ENCODE results near the gene OR51E2. TPM values are rescaled to one million over a fixed set of nuclear protein-coding genes. Genes with fewer than 3 reads are reported as not detected.
"Not testable (repeated sequence)": the region's sequence is repeated elsewhere in the genome, so short reads cannot be mapped to it uniquely, and the experiment has no call there.

Gene OR51E2, protein sequence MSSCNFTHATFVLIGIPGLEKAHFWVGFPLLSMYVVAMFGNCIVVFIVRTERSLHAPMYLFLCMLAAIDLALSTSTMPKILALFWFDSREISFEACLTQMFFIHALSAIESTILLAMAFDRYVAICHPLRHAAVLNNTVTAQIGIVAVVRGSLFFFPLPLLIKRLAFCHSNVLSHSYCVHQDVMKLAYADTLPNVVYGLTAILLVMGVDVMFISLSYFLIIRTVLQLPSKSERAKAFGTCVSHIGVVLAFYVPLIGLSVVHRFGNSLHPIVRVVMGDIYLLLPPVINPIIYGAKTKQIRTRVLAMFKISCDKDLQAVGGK
- under 0.01 TPM for total RNA-seq

DNA sequence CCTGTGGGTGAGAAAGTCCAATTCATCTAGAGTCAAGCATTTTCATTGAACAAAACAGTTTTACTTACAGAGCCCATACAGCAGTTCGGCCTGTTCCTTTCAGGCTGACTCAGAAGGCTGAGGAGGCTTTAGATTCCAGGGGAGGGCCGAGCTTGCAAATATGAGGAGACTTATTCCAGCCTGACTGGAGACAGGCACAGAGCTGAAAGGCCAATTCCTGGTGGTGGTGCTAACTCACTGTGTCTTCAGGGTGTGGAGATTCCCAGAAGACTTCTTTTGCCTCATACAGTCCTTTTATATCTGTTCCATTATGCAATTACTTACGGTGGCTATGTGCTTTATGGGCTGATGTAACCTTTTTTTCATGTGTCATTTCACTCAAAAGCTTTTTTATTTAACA, at the start of gene OR51E2:
Gene OR51E2, minus strand, starts transcription at position 269 of the 400 bp plus-strand sequence. CDS start 15,142 bp downstream, outside the sequence.
- DNase-seq (ENCODE audit: low spot score in 2 of 2) (no peak), FAIRE-seq (no peak)

DNA sequence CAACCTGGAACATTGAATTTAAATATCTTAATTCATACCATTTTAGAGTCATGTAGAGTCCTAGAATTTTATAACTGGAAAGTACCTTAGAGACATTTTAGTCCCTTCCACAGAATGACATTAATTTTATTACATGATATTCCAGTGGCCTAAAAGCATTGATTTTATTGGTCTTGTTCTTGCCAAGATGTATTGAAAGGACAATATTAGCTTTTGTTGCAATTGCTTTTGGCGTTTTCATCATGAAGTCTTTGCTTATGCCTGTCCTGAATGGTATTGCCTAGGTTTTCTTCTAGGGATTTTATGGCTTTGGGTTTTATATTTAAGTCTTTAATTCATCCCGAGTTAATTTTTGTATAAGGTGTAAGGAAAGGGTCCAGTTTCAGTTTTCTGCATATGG, 43.1 kb upstream of the OR51E2 start:
- no peak for DNase-seq (ENCODE audit: low spot score in 2 of 2)
- no peak for FAIRE-seq

DNA sequence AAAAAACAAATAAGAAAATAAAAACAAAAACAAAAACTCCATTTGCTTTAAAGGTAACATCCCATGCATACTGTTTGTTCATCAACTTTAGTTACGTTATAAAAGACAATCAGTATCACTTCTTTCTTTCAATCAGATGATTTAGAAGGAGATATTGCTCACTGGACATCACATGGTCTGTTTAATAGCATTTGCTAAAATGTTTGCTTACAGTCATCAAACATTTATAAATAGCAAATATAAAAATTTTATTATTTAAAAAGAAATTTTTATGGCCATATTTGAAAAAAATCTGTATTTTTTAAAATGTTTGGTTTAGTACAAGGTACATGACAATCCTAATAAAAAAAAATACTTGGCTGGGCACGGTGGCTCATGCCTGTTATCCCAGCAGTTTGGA, 29.5 kb upstream of the OR51E2 start:
- FAIRE-seq (no peak), DNase-seq (ENCODE audit: low spot score in 2 of 2) (no peak)

DNA sequence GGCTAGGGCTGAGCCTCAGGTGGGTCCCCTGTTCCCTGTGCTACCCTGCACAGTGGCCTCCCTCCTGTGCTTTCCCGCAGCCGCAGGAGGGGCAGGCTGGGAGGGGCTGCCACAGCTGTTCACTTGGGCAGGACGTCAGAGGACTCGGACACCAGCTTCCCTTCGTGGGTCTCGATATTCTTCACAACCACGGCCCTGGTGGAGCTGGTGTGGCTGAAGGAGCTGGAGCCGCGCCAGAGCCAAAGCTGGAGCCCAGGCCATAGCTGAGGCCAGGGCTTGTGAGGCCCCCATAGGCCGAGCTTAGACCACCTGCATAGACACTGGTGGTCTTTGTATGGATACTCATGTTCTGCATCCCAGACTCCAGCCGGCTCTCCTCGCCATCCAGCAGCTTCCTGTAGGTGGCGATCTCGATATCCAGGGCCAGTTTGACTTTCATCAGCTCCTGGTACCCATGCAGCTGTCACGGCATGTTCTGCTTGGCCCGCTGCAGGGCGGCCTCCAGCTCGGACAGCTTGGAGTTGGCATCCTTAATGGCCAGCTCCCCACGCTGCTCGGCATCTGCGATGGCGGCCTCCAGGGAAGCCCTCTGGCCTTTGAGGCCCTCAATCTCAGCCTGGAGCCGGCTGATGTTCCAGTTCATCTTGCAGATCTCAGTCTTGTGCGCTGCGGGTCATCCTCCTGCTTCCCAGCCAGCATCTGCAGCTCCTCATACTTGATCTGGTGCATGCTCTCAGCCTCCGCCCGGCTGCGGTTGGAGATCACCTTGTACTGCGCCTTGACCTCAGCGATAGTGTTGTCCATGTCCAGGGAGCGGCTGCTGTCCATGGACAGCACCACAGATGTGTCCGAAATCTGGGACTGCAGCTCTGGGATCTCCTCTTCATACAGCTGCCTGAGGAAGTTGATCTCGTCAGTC, 25.2 kb upstream of the OR51E2 start:
- DNase-seq (ENCODE audit: low spot score in 2 of 2); FAIRE-seq: not testable (repeated sequence)

DNA sequence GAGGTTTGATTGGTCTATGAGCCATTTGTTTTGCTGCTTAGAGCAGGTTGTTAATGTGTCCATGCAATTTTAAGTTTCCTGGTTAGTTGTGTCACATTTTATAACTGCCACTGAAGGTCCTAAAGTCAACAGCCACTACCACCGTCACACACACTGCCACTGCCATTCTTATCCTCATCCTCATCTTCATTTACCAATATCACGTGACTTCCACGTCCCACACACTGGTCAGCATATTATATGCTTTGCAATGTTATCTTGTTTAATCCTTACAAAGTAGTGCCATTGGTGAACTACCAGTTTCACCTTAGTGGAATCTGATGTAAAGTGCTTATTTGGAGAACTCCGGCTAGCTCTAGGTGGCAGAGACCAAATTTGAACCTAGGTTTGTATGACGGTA, 16.6 kb upstream of the OR51E2 start:
- FAIRE-seq (no peak), DNase-seq (ENCODE audit: low spot score in 2 of 2) (no peak)

DNA sequence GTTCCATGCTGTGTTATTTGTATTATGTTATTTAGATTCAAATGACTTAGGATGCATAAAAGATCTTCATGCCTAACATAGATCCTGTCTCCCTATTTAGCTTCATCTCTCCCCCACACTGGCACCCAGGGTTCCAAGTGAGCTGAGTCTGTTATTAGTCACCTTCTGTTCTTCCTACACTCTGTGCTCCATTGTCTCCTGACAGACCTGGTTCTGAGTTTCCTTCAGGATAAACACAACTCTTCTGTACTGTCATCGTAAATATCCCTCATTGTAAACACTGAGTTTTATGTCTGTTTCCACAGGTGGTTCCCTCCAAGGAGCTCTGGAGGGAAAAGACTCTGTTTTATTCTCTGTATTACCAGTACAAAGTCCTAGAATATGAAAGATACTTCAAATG, 15.6 kb upstream of the OR51E2 start:
- FAIRE-seq (no peak), DNase-seq (ENCODE audit: low spot score in 2 of 2) (no peak)

DNA sequence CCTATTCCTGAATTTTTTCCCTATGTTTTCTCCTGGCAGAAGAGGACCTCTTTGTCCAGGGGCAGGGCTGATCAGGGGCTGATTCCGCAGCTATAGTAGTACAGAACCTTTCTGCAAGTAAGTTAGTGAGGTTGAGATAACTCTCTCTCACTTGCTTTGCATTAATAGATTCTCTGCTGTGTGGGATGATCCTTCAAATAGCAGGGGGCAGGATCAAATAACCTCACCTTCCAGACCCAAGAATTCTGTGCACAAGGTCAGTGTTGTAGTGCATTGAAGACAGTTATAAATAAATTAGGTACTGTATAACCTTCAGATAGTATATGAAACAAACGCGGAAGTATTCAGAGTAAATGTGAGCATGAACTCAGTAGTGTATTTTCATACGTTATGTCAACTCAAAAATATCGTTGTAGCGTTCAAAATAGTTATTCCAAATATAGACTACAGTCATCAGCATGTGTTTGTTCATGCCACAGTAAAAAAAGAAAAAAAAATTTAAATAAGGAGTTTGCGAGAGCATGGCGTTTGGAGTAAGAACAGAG, 7.2 kb upstream of the OR51E2 start:
- FAIRE-seq = no peak
- no peak for DNase-seq (ENCODE audit: low spot score in 2 of 2)

DNA sequence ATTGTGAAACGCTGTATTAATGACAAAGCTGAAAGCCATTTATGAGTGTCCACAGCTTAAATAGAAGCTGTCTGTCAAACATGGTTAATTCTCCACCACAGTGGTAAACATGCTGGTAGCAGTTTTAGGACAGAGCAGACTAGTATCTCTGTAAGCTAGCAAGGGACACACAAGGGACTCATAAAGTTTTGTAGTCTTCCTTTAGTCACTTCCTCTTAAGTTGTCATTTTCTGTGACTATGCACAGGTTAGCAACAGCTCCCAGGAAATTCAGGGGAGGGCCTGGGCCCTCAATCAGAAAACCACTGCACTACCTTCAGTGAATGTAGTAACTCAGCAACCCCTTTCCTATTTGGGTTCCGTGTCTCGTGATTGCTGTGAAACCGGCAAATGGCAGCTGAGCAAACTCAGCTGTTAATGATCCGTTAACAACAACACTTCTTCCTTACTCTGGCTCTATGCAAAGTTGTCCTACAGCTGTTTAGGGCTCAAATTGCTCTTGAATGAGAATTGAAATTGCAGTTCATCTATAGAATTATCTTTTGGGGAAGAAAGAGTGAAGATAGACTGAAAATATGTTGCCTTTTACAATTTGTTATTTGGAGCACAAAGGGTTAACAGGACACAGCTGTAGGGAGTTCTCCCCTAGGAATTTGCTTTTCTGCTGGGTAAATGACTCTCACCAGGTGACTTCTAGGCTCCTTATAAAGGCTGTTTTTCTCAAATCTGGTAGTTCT, 6.6 kb upstream of the OR51E2 start, which contains the start of gene MMP26:
Gene MMP26, plus strand, starts transcription at position 731 of the 736 bp plus-strand sequence.
- DNase-seq (ENCODE audit: low spot score in 2 of 2) (no peak), FAIRE-seq (no peak)

DNA sequence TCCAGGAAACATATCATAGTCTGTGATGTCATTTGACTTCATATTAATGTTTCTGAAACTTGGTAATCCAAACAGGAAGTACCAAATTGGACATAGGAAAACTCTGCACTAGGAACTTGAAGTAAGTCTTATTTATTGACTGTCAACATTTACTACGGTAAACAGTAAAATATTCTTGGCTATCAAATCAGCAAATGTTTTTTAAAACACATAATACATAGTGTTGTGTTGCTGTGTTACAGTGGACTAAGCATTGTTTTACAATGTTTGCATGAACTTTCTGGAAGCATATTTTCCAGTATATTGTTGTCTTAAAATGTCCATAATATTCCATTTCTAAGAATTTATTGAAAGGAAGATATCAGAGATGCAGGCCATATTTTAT, 2.8 kb upstream of the OR51E2 start:
- DNase-seq (ENCODE audit: low spot score in 2 of 2) = no peak
- FAIRE-seq = no peak

DNA sequence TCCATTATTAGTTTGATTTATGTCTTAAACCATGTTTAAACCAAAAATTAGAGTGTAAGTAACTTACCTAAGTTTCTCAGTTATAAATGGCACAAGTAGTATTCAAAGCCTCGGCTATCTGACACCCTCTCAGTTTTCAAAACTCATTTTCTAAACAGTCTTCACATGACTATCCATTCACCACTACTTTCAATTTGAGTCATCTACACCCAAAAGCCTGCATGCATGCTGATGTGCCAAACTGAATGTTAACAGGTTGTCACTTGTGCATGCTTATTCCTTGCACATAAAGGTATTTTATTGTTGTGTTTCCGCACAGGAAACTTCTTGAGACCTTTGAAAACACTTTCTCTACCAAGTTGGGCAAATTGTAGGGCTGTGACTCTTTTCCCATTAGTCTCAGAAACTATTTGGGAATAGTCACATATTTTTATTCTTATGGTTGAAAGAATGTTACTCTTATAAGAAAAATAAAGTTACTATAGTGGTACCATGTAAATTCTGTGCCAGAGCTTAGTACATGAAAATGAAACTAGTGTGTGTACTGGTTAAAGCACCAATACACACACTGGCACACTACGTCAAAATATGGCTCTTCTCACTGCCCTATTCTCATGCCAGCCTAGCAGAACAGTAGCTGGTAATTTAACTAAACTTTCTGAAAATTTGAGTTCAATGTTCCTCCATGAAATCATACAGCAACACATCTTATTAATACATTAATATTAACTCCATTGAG, 2.2 kb upstream of the OR51E2 start:
- DNase-seq (ENCODE audit: low spot score in 2 of 2) (no peak), FAIRE-seq (no peak)

DNA sequence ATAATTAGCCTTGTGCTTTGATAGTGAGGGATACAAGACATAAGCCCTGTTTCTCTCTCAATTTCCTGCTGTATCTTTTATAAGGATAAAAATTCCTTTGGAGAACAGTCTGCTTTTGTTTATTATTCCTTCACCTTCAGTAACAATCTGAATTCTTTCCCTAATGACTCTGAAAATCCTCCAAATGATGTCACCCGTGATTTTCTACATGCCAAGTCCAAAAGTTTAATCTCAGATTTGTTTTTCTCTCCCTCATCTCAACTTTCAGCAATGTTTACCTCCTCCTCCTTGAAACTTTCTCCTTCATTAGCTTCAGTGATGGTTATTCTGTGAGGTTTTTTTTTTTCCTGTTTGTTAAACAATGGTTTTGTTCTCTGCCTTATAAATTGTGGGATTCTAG, 2.2 kb downstream of the OR51E2 start:
- no peak for FAIRE-seq

DNA sequence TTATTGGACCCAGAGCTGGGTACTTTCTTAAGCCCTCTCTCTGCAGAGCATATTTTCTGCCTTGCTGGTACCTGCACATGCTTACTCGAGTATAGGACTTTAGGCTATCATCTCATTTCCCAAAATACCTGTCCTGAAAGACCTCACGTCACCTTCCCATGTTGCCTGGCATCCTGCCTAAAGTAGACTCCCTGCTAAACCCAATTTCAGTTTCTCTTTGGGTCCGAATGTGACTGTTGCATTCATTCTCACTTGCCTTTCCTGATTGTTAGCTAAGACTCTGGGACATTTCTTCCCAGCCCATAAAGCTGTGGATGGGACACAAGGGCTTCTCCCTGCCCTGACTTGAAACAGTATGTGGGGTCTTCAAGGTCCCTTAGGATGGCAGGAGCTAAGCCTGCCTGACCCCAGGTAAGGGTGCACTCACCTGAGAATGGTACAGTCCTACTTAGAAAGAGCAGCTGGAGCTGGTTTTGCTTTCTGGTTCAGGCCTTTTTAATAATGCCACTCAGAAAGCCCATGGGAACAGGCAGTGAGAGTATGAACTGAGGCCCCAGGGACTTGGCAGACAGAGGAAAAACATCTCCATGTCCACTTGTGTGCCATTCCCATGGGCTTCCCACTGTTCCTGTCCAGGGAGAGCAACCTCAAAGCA, 12.9 kb downstream of the OR51E2 start:
- FAIRE-seq = no peak
- no peak for DNase-seq (ENCODE audit: low spot score in 2 of 2)

More for the DNA sequence above, 2.2 kb downstream of the OR51E2 start:
- no peak for DNase-seq (ENCODE audit: low spot score in 2 of 2)

DNA sequence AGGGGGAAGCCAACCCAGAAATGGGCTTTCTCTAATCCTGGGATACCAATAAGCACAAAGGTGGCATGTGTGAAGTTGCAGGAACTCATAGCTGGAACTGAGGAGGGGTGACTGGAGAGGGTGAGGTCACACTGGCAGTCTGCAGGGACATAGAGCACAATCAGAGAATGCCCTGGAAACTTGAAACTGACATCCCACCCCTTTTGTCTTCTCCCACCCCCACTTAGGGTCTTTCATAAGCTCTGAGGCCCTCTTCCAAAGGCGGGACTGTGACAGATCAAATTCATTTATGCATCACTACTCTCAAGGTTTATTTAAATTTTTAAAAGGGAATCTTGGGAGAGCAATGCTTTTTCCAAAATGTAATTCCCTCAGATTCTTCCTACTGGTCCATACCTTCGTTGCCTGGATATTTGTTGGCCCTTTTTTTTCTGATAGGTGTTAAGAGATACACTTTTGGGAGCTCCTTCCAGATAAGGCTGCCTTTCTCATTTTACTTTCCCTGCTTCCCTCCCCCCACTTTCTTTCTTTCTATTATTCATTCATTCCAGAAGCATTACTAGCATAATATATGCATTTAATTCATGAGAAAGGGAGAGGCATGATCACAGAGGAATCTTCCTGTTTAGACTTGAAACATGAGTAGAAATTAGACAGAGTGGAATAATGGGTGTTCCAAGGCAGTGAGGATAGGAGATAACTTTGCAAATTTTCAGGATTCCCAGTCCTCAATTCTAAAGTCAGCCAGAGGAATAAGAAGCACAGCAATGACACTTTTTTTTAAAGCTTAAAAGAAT, 14.8 kb downstream of the OR51E2 start:
- no peak for FAIRE-seq
- no peak for DNase-seq (ENCODE audit: low spot score in 2 of 2)

DNA sequence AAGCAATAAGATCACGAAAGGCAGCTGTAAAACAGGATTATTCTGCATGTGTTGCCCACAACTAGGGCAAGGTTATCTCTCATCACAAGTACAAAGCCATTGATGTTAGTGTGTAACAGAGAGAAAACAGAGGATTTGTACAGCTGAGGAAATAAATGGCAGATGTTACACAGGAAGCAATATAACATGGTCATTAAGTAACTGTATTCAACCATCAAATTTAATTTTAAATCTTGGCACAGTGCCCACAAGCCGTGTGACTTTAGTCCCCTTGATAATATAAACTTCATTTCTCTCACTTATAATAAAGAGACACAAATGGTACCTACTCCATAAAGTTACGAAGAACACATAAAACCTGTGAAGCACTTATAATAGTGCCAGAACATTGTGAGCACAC, 17.3 kb downstream of the OR51E2 start:
- FAIRE-seq (no peak), DNase-seq (ENCODE audit: low spot score in 2 of 2) (no peak)

DNA sequence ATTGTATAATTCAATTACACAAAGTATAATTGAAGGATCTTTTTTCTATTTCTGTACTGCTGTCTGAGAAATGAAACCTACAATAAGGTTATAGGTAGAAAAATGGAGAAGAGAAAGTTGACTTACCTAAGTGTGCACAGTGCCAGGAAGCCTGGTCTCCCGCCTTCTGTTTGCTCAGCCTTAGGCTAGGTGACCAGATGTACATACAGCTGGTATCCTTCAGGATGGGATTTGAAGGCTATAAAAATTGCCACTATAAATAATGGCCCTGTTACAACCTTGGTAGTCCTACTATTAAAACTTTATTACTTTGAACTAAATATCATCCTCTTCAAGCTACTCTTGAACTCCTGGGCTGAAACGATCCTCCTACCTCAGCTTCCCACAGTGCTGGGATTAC, 19.7 kb downstream of the OR51E2 start:
- DNase-seq (ENCODE audit: low spot score in 2 of 2) = no peak
- FAIRE-seq = no peak

DNA sequence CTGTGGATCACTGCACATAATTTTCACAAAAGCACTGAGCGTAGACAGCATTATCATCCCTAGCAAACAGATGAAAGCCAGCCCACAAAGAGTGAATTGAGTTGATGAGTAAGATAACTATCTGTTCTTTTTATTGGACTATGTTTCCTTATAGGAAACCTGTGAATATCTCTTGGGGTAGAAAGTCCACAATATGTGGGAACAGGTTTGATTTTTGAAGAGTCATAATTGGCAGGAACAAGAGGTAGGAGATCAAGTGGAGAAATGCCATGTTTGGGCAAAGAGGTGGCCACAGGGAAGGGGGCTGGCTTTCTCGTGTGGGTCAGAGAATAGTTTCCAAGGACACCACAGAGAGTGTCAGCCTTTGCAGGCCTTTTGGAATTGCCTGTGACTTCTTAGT, 23.9 kb downstream of the OR51E2 start:
- no peak for FAIRE-seq

DNA sequence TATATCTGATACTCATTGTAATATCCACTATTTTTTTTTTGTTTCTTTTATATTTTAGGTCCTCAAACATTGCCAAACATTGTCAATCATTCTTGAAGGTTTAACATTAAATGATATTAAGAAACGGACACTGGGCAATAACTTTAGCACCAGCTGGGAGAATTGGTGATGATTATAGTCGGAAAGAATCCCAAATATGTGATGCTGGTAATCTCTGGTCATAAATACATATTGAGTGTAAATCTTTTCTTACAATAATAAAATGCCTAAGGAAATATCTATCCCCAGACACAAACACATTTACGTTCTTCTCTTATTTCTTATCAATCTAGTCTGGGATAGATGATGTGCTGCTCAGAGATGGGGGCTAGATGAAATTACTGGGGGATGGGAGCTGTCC, 25.2 kb downstream of the OR51E2 start:
- DNase-seq (ENCODE audit: low spot score in 2 of 2) = no peak
- no peak for FAIRE-seq

More for the DNA sequence above, 23.9 kb downstream of the OR51E2 start:
- DNase-seq (ENCODE audit: low spot score in 2 of 2) = no peak

DNA sequence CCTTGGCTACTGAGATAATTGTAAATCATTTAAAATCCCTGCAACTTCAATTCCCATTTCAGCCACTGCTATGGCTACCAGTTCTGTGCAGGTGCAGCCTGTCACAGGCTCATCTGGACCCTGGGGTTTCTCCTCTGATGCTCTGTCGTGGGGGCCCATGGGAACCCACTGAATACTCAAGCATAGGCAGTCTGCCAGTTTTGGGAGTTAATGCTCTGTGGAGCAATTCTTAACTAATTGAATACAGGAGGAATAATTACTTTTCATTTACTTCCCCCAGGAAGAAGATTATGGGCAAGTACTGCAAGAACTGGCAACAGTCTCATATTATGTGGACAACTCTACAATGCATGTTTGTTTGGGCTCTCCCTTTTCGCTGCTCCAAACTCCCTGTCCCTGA, 25.9 kb downstream of the OR51E2 start:
- no peak for FAIRE-seq

DNA sequence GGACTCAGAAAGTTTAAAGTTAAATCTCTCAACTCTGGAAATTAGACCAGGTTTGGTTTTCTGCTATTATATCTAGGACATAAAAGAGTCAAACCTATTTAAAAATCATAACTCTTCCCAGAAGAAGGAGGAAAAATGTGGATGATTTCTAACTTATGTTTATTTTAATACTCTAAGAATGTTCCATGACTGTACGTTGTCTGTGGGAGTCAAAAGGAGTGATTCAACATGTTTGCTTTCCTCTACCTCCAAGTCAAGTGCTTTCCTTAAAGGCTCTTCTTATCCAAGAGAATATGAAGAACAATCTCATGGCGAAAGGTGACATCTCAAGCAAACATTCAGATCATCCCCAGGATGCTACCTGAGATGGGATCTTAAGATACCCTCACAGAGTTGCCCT, 32.2 kb downstream of the OR51E2 start:
- no peak for DNase-seq (ENCODE audit: low spot score in 2 of 2)
- FAIRE-seq = no peak

More for the DNA sequence above, 25.9 kb downstream of the OR51E2 start:
- DNase-seq (ENCODE audit: low spot score in 2 of 2) = no peak
